Esophagus squamous epithelium (tissue), 5 donors: Measurements from ENCODE around the gene PTTG1. TPM values are rescaled to one million over a fixed set of nuclear protein-coding genes. Genes with fewer than 3 reads are reported as not detected.

ENCODE experiments used
- DNase-seq: peaks from one replicate; lab custom pipeline; 2025; lab: John Stamatoyannopoulos, UW
- H3K27ac ChIP-seq, 4 donors: fragments of 200-600 bp; sonication (generic); one replicate each; pipeline ENCODE4 v1.5.1; 2016 to 2019; ENCODE audit warnings: mild to moderate bottlenecking in 1 of 4
- H3K27me3 ChIP-seq, 4 donors: fragments of 200-600 bp; sonication (generic); 1 replicate in 3 of 4; 2 replicates in 1 of 4; pipeline versions ENCODE4 v1.5.1 to v1.6.0; 2017 to 2021; ENCODE audit warnings: antibody characterized with exemption in 1 of 4
- H3K36me3 ChIP-seq, 3 donors: fragments of 200-600 bp; sonication (generic); one replicate each; pipeline ENCODE4 v1.5.1; 2016 to 2019
- H3K4me1 ChIP-seq, 3 donors: fragments of 200-600 bp; sonication (generic); one replicate each; pipeline ENCODE4 v1.5.1; 2017 to 2019
- H3K4me3 ChIP-seq, 4 donors: fragments of 200-600 bp; sonication (generic); 1 replicate in 3 of 4; 2 replicates in 1 of 4; pipeline ENCODE4 v1.5.1; 2016 to 2019; ENCODE audit warnings: mild to moderate bottlenecking in 2 of 4, moderate library complexity in 1 of 4
- H3K9me3 ChIP-seq, 3 donors: fragments of 200-600 bp; sonication (generic); one replicate each; pipeline ENCODE4 v1.5.1; 2016 to 2019
- POLR2A ChIP-seq, 4 donors: fragments of 450-650 bp; IDR thresholded peaks; one replicate each; pipeline ENCODE4 v1.6.1; 2017; ENCODE audit warnings: antibody characterized with exemption in 4 of 4, mild to moderate bottlenecking in 4 of 4, moderate library complexity in 3 of 4
- WGBS, 2 donors: methylation state at CpG; one replicate each; pipeline ENCODE4 v1.1.5; 2018; 5-methylcytosine and 5-hydroxymethylcytosine counted together
- intact Hi-C: fragments of 100-400 bp; cut with DNase I; formaldehyde crosslinking; loops from one replicate; pipeline ENCODE4 v1.15.0; 2022
- total RNA-seq, 4 donors: library from RNA; depleted of rRNA; stranded (reverse); fragments of >200 nt; gene quantifications; one replicate each; pipeline ENCODE4 v1.1.0, GENCODE V29; 2016
- TF ChIP-seq, protein P1 (sequence below), 6 experiments: fragments of 450-650 bp in 4 of 6; fragments of 200-600 bp in 2 of 6; sonication (generic) in 2 of 6; IDR thresholded peaks; one replicate each; pipeline ENCODE4 v1.5.1; 2016 to 2019; ENCODE audit warnings: antibody characterized with exemption in 6 of 6, mild to moderate bottlenecking in 4 of 6, moderate library complexity in 4 of 6
- donor health status: DM: yes; HTN: yes; CAD: no.

The PTTG1 gene
- 100 to 1,000 TPM in 1 of 4 donors, 10 to 100 TPM in 3; 89.6 to 134 (median 90.1) TPM for total RNA-seq

DNA sequence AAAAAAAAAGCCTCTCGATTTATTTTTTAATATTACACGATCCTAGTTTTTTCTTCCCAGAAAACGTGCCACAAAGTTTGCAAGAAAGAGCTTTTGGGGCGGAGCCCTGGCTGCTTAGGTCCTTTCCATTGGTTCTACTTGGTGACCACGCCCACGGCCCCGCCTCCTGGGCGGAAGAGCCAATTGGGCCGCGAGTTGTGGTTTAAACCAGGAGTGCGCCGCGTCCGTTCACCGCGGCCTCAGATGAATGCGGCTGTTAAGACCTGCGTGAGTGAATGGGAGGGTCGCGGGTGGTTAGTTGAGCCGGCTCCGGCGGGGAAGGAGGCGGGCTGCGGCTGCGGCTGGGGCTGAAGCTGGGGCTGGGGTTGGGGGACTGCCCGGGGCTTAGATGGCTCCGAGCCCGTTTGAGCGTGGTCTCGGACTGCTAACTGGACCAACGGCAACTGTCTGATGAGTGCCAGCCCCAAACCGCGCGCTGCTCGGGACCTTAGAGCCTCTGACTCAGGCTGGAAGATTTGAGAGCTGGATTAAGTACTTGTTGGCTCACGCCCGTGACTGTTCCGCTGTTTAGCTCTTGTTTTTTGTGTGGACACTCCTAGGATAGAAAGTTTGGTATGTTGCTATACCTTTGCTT lies at the start of gene PTTG1:
Gene PTTG1 (plus strand): TSS at position 231 of the 634 bp plus-strand sequence. CDS start 458 bp downstream, outside the sequence.
- peaks cover 0 to 4% (median 0%) of the 10 kb centered on the region in 3 donors for H3K36me3 ChIP-seq
- 0 to 1% methylated on average over 20 to 27 of the region's 39 CpGs for WGBS, 2 donors
- peaks cover 13 to 71% (median 40%) of the 10 kb centered on the region in 3 donors for H3K4me1 ChIP-seq
- intact Hi-C loops: no loop called here
- H3K4me3 ChIP-seq: peak within 1 kb of the TSS; percentile 40 to 88 (median 70)
- TF ChIP-seq POLR2A (IDR thresholded peaks at IDR 0.05): peak in 2 of 4 donors; percentile 16 to 65
- TF ChIP-seq, protein P1, sequence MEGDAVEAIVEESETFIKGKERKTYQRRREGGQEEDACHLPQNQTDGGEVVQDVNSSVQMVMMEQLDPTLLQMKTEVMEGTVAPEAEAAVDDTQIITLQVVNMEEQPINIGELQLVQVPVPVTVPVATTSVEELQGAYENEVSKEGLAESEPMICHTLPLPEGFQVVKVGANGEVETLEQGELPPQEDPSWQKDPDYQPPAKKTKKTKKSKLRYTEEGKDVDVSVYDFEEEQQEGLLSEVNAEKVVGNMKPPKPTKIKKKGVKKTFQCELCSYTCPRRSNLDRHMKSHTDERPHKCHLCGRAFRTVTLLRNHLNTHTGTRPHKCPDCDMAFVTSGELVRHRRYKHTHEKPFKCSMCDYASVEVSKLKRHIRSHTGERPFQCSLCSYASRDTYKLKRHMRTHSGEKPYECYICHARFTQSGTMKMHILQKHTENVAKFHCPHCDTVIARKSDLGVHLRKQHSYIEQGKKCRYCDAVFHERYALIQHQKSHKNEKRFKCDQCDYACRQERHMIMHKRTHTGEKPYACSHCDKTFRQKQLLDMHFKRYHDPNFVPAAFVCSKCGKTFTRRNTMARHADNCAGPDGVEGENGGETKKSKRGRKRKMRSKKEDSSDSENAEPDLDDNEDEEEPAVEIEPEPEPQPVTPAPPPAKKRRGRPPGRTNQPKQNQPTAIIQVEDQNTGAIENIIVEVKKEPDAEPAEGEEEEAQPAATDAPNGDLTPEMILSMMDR (IDR thresholded peaks at IDR 0.05): no peak
- peak within 1 kb of the TSS; percentile 81 to 94 (median 92) for H3K27ac ChIP-seq
- no peaks in the 10 kb centered on the region for H3K27me3 ChIP-seq
- DNase-seq: peak; percentile 77
- no peaks in the 10 kb centered on the region for H3K9me3 ChIP-seq

DNA sequence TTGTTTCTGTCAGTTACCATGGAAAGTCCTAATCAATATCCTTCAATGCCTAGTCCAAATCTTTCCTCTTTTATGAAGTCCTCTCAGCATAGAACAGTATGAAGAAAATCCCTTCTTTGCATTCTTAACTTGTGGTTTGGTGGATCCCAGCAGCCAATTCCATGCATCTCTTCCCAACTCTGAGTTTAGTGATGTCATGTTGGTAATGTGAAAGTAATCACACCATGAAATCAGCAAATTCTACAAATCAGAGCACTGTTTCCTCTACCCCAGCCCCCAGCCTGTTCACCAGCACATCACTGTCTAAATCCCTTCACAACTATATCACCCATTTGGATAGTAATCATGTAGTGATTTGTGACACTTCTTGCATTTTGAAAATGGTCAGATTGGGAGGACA lies 46.5 kb upstream of the PTTG1 start:
- H3K4me1 ChIP-seq: peaks cover 0 to 11% (median 6%) of the 10 kb centered on the region in 3 donors
- no peak overlapping the region for H3K27ac ChIP-seq
- intact Hi-C loops: no loop called here
- no peak for TF ChIP-seq POLR2A (IDR thresholded peaks at IDR 0.05)
- TF ChIP-seq, protein P1 (IDR thresholded peaks at IDR 0.05): no peak
- no peak for DNase-seq
- no peaks in the 10 kb centered on the region for H3K36me3 ChIP-seq
- no peak overlapping the region for H3K4me3 ChIP-seq
- H3K9me3 ChIP-seq: no peaks in the 10 kb centered on the region
- H3K27me3 ChIP-seq: peaks cover 0 to 4% (median 0%) of the 10 kb centered on the region in 4 donors

DNA sequence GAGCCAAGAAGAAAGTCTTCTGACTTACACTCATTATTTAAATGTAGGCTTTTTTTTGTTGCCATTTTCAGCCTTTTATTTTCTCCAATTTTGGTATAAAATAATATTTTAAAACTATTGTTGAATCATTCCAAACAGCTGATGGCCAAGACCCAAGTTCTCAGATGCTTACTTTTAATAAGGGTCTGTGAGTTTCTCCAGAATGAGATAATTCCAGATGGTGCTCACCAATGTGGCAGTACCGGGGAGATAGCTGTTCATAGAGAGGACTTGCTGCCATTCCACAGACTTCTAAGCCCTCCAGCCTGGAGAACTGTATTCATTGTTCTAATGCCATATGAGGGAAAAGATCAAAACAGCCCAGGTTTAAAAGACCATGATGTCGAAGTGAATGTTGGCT lies 46.0 kb upstream of the PTTG1 start:
- no peak overlapping the region for H3K4me3 ChIP-seq
- WGBS, 2 donors: 64 to 78% methylated on average over 2 of the region's 2 CpGs
- no peaks in the 10 kb centered on the region for H3K27me3 ChIP-seq
- no peaks in the 10 kb centered on the region for H3K9me3 ChIP-seq
- TF ChIP-seq, protein P1 (IDR thresholded peaks at IDR 0.05): no peak
- TF ChIP-seq POLR2A (IDR thresholded peaks at IDR 0.05): no peak
- H3K27ac ChIP-seq: no peak overlapping the region
- no peak for DNase-seq
- H3K36me3 ChIP-seq: no peaks in the 10 kb centered on the region
- peaks cover 0 to 5% (median 1%) of the 10 kb centered on the region in 3 donors for H3K4me1 ChIP-seq
- intact Hi-C loops: no loop called here

DNA sequence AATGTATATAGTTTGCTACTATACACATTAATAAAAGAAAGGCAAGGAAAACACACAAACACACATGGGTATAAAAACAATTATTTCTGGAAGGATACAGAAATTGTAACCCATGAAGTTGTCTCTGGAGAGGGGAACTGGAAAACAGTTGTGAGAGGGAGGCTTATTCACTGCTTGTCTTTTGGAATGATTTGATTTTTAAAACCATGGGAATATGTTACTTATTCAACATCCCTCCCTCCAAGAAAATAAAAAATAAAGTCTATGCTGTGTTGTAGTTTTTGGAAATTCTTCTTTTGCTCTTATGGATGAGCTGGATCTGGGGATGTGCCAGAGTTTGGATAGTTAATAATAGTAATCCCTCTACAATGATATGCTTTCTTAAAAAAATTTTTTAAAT lies 45.2 kb upstream of the PTTG1 start:
- no peaks in the 10 kb centered on the region for H3K36me3 ChIP-seq
- no peak for DNase-seq
- no peaks in the 10 kb centered on the region for H3K4me1 ChIP-seq
- intact Hi-C loops: no loop called here
- no peaks in the 10 kb centered on the region for H3K9me3 ChIP-seq
- no peak overlapping the region for H3K27ac ChIP-seq
- H3K27me3 ChIP-seq: no peaks in the 10 kb centered on the region
- H3K4me3 ChIP-seq: no peak overlapping the region
- TF ChIP-seq POLR2A (IDR thresholded peaks at IDR 0.05): no peak
- TF ChIP-seq, protein P1 (IDR thresholded peaks at IDR 0.05): no peak

DNA sequence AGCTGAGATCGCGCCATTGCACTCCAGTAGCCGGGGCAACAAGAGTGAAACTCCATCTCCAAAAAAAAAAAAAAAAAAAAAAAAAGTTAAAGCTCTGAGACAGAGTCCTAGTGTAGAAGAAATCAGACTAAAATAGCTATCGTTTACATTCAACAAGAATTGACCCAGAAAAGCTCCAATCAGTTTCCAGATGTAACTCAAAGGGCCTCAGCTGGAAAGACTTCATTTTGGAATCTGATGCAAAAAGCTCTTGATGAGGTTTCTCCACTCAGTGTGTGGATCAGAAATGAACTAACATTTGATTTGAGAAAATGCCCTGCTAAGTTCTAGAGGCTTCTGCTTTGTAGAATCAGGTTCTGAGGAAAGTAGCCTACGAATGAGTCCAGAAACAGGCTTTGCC lies 44.0 kb upstream of the PTTG1 start:
- no peak for DNase-seq
- Histone ChIP-seq H3K27me3 (no peaks in the 10 kb centered on the region), H3K4me3 (no peak overlapping the region), H3K9me3 (no peaks in the 10 kb centered on the region), H3K4me1 (no peaks in the 10 kb centered on the region), H3K36me3 (no peaks in the 10 kb centered on the region), H3K27ac (no peak overlapping the region)
- TF ChIP-seq, protein P1 (IDR thresholded peaks at IDR 0.05): no peak
- TF ChIP-seq POLR2A (IDR thresholded peaks at IDR 0.05): no peak
- 58 to 78% methylated on average over 5 of the region's 5 CpGs for WGBS, 2 donors
- intact Hi-C loops: no loop called here
